Muscle layer of duodenum (tissue), 2 donors: ENCODE data around the gene MB21D2.

Experiments used
- H3K27ac ChIP-seq: one replicate; pipeline ENCODE4 v1.7.0; 2013; ENCODE audit warnings: mild to moderate bottlenecking, low read length
- H3K27me3 ChIP-seq: one replicate; pipeline ENCODE4 v1.7.0; 2013; ENCODE audit warnings: low read depth, mild to moderate bottlenecking, control low read depth, low read length
- H3K36me3 ChIP-seq, 2 donors: one replicate each; pipeline ENCODE4 v1.7.0; 2013; ENCODE audit warnings: low read length in 2 of 2, control low read depth in 1 of 2, mild to moderate bottlenecking in 1 of 2; ENCODE audit not compliant: insufficient read depth in 2 of 2, control insufficient read depth in 1 of 2
- H3K4me1 ChIP-seq, 2 donors: one replicate each; pipeline ENCODE4 v1.7.0; 2013; ENCODE audit warnings: low read length in 2 of 2, mild to moderate bottlenecking in 2 of 2, control low read depth in 1 of 2, moderate library complexity in 1 of 2; ENCODE audit not compliant: insufficient read depth in 2 of 2, control insufficient read depth in 1 of 2
- H3K4me3 ChIP-seq, 2 donors: one replicate each; pipeline ENCODE4 v1.7.0; 2013; ENCODE audit warnings: low read length in 2 of 2, low read depth in 1 of 2, mild to moderate bottlenecking in 1 of 2
- H3K9me3 ChIP-seq, 2 donors: one replicate each; pipeline ENCODE4 v1.7.0; 2013; ENCODE audit warnings: low read length in 2 of 2, control low read depth in 1 of 2, mild to moderate bottlenecking in 1 of 2; ENCODE audit not compliant: control insufficient read depth in 1 of 2
- donor health status: healthy.

Gene MB21D2

GRCh38 chr3:192935441-192935840, 17.8 kb upstream of the MB21D2 start:
- no peak overlapping the region for H3K27ac ChIP-seq
- H3K9me3 ChIP-seq: no peaks in the 10 kb centered on the region
- H3K36me3 ChIP-seq: no peaks in the 10 kb centered on the region
- H3K4me1 ChIP-seq: no peaks in the 10 kb centered on the region
- no peak overlapping the region for H3K4me3 ChIP-seq
- H3K27me3 ChIP-seq: no peaks in the 10 kb centered on the region

- no peaks in the 10 kb centered on the region for H3K9me3 ChIP-seq
- no peak overlapping the region for H3K4me3 ChIP-seq
- H3K27ac ChIP-seq: no peak overlapping the region
- no peaks in the 10 kb centered on the region for H3K36me3 ChIP-seq
- no peaks in the 10 kb centered on the region for H3K27me3 ChIP-seq
- H3K4me1 ChIP-seq: no peaks in the 10 kb centered on the region
Measured at GRCh38 chr3:192933779-192934460, 16.3 kb upstream of the MB21D2 start.

- Histone ChIP-seq H3K27ac (no peak overlapping the region), H3K27me3 (no peaks in the 10 kb centered on the region), H3K9me3 (no peaks in the 10 kb centered on the region), H3K36me3 (no peaks in the 10 kb centered on the region), H3K4me1 (no peaks in the 10 kb centered on the region), H3K4me3 (no peak overlapping the region)
Measured at GRCh38 chr3:192933259-192933658, 15.6 kb upstream of the MB21D2 start.

GRCh38 chr3:192931825-192932224, 14.2 kb upstream of the MB21D2 start:
- H3K9me3 ChIP-seq: no peaks in the 10 kb centered on the region
- H3K27me3 ChIP-seq: no peaks in the 10 kb centered on the region
- no peak overlapping the region for H3K27ac ChIP-seq
- no peak overlapping the region for H3K4me3 ChIP-seq
- H3K4me1 ChIP-seq: no peaks in the 10 kb centered on the region
- no peaks in the 10 kb centered on the region for H3K36me3 ChIP-seq

- no peaks in the 10 kb centered on the region for H3K27me3 ChIP-seq
- no peak overlapping the region for H3K27ac ChIP-seq
- no peaks in the 10 kb centered on the region for H3K36me3 ChIP-seq
- no peaks in the 10 kb centered on the region for H3K4me1 ChIP-seq
- H3K4me3 ChIP-seq: no peak overlapping the region
- H3K9me3 ChIP-seq: no peaks in the 10 kb centered on the region
Measured at GRCh38 chr3:192930577-192930976, 12.9 kb upstream of the MB21D2 start.

GRCh38 chr3:192929755-192930547, 12.3 kb upstream of the MB21D2 start:
- no peaks in the 10 kb centered on the region for H3K36me3 ChIP-seq
- no peak overlapping the region for H3K27ac ChIP-seq
- no peaks in the 10 kb centered on the region for H3K27me3 ChIP-seq
- H3K4me1 ChIP-seq: no peaks in the 10 kb centered on the region
- H3K9me3 ChIP-seq: no peaks in the 10 kb centered on the region
- H3K4me3 ChIP-seq: no peak overlapping the region

- H3K27ac ChIP-seq: no peak overlapping the region
- H3K27me3 ChIP-seq: no peaks in the 10 kb centered on the region
- H3K4me1 ChIP-seq: no peaks in the 10 kb centered on the region
Measured at GRCh38 chr3:192929146-192929545, 11.5 kb upstream of the MB21D2 start.

GRCh38 chr3:192928720-192929119, 11.1 kb upstream of the MB21D2 start:
- no peak overlapping the region for H3K27ac ChIP-seq

More at GRCh38 chr3:192929146-192929545, 11.5 kb upstream of the MB21D2 start:
- no peaks in the 10 kb centered on the region for H3K36me3 ChIP-seq
- no peak overlapping the region for H3K4me3 ChIP-seq
- H3K9me3 ChIP-seq: no peaks in the 10 kb centered on the region

GRCh38 chr3:192928016-192928415, 10.4 kb upstream of the MB21D2 start:
- H3K36me3 ChIP-seq: no peaks in the 10 kb centered on the region
- no peak overlapping the region for H3K27ac ChIP-seq
- H3K4me3 ChIP-seq: no peak overlapping the region
- no peaks in the 10 kb centered on the region for H3K4me1 ChIP-seq
- no peaks in the 10 kb centered on the region for H3K27me3 ChIP-seq
- no peaks in the 10 kb centered on the region for H3K9me3 ChIP-seq

More at GRCh38 chr3:192928720-192929119, 11.1 kb upstream of the MB21D2 start:
- no peaks in the 10 kb centered on the region for H3K27me3 ChIP-seq
- no peaks in the 10 kb centered on the region for H3K36me3 ChIP-seq
- no peak overlapping the region for H3K4me3 ChIP-seq
- H3K9me3 ChIP-seq: no peaks in the 10 kb centered on the region
- no peaks in the 10 kb centered on the region for H3K4me1 ChIP-seq

GRCh38 chr3:192927016-192927415, 9.4 kb upstream of the MB21D2 start:
- no peak overlapping the region for H3K4me3 ChIP-seq
- H3K36me3 ChIP-seq: no peaks in the 10 kb centered on the region
- no peaks in the 10 kb centered on the region for H3K27me3 ChIP-seq
- no peak overlapping the region for H3K27ac ChIP-seq
- no peaks in the 10 kb centered on the region for H3K9me3 ChIP-seq
- H3K4me1 ChIP-seq: peaks cover 0 to 3% of the 10 kb centered on the region in 2 donors

- no peaks in the 10 kb centered on the region for H3K36me3 ChIP-seq
- H3K4me1 ChIP-seq: peaks cover 2 to 12% of the 10 kb centered on the region in 2 donors
- no peak overlapping the region for H3K27ac ChIP-seq
- no peak overlapping the region for H3K4me3 ChIP-seq
- no peaks in the 10 kb centered on the region for H3K9me3 ChIP-seq
- no peaks in the 10 kb centered on the region for H3K27me3 ChIP-seq
Measured at GRCh38 chr3:192923731-192924130, 6.1 kb upstream of the MB21D2 start.
